ENCODE measurements around the gene SH3RF1.

Gene SH3RF1

DNA sequence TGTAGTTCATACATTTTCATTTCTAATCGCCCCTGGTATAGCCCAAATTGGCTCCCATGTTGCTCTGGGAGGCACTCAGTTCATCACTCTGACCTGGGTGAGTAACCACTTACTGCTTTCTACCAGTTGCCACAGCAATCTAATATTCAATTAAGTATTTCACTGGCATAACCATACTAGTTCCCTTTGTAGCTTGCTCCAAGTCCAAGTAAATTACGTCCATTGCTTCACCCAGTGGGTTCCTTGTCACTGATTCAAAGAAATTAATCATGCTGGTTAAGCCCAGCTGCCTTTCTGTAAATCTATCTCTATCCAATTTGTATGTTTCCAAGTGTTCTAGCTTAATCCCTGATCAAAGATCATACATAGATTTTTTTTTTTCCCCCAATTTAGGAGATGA lies 168.7 kb downstream of the SH3RF1 start:
- DNase-seq (ENCODE audit: low read depth): no peak

DNA sequence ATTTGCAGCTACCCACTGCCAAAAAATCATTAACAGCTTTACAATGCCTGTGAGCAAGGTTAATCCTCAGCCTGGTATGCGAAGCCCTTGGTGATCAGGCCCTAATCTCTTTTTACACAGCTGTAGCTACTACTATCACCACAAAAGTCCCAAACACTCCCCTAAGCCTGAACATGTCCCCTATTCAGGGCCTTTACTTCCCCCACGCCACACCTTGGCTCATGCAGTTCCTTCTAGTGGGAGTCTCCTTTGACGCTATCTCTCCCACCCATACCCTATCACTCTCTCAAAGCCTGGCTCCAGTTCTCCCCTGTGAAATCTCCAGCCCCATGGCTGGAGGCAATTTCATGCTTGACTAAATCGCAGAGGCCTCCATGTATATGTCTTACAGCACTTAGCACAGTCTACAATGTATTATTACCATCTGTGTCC lies 170.1 kb downstream of the SH3RF1 start:
- no peak for DNase-seq (ENCODE audit: low read depth)

DNA sequence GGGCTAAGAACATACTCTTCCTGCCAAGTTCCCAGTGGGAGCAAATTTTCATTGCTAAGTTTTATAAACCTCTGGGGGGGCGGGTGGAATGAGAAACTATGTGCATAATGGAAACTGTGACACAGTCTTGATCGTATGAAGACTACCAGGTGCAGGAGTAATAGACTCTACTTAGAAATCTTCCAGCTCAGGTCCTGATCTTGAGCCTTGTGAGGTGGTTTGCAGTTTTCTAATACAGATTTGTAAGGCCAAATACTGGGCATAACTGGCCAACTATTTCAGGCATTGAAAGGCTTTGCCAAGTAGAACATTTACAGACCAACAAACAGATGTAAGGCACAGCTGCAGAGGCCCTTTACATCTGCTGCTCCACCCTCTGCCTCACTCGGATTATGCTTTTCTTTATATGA lies 171.0 kb downstream of the SH3RF1 start:
- DNase-seq (ENCODE audit: low read depth): no peak

DNA sequence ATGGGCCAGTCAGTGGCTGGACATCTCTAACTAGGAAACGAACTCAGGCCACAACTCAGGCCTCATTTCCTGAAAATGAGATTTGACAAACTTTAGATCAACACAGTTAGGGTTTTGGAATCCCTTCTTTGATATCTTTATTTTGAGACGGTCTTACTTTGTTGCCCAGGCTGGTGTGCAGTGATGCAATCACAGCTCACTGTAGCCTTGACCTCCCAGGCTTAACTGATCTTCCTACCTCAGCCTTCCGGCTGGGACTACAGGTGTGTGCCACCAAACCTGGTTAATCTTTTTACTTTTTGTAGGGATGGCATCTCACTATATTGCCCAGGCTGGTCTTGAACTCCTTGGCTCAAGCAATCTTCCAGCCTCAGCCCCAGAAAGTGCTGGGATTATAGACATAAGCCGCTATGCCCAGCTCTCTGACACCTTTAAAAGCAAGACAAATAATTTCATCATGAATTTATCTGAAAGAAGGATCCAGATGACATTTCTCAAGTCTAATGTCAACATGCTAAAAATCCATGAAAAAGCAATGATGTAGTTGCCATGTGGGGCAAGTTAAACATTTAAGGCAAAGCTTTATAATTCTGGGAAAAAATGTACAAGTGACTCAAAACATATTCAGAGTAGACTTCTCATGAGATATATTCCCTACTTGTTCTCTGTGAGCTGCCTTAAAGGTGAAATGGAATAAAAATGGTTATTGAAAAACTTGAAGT lies 171.6 kb downstream of the SH3RF1 start:
- DNase-seq (ENCODE audit: low read depth): no peak

DNA sequence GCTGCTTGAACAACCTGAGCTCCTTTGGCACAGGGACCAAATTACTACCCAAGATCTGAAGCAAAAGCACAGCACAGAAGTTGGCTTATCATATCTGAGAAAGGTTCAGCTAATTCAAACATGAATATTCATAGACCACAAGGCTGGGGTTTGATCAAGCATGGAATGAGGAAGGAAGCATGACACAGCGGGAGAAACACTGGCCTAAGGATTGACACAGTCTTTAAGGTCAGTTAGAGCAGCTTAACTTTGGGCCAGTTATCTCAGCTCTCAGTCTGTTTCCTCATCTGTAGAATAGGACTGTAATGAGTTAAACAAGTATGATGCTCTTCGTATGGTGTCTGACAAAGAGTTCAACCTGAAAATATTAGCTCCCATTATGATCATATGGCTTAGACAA lies 172.2 kb downstream of the SH3RF1 start:
- no peak for DNase-seq (ENCODE audit: low read depth)

DNA sequence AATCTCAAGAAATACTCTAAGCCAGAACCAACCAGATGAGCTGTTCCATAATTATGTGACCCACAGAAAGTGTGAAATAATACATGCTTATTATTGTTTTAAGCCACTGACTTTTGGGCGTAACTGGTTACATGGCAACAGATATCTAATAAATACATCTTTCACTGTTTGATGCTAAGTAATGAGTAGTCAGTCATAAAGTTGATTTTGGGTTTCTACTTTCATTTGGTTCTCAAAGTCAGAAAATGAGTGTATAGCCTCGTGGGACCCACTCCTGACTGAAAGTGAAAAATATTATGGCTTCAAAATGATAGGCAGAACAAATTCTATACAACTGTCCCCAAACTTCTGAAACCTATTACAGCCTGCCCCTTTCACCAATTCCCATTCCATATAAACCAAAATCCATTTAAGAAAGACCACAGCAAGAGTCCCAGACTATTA lies 172.7 kb downstream of the SH3RF1 start:
- DNase-seq (ENCODE audit: low read depth): no peak

DNA sequence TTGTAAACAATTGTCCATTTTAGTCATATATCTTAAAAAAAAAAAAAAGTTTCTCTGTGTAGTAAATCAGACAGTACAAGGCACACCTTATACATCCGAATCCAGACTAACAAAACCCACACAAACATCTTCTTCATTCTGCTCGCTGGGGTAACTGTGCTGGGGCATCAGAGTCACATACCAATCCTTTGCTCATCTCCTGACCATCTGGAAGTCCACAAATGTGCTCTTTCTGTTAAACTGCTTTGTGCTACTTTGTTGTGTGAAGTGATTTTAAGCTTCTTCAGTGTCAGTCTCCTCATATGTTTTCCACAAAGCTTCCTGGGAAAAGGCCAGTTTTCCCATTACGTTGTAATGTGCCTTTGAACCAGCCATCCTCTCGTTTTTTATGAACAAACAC lies 174.5 kb downstream of the SH3RF1 start:
- no peak for DNase-seq (ENCODE audit: low read depth)

DNA sequence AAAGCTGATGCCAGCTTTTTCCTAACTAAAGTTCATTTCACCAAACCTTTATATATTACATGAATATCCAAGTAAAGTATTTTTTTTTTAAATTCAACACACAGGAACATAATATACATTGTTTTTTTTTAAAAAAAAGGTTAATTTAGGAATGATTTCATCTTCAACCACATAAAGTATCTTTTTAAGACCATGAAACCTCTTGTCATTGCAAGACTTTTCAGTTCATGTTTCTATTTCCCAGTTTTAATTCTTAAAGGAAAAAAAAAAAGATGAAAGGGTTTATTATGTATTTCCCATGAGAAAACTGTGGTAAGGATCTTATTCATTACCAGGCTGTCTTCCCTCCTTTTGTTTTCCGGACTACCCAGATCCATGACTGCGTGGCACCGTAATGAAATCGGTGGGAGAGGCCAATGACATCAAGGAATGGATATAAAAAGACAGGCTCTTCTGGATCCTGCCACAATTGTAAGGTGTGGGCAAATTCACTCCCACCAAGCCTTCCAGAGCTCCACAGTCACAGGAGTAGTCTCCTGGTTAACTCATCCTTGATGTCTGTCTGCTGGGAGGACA lies 176.0 kb downstream of the SH3RF1 start:
- no peak for DNase-seq (ENCODE audit: low read depth)

DNA sequence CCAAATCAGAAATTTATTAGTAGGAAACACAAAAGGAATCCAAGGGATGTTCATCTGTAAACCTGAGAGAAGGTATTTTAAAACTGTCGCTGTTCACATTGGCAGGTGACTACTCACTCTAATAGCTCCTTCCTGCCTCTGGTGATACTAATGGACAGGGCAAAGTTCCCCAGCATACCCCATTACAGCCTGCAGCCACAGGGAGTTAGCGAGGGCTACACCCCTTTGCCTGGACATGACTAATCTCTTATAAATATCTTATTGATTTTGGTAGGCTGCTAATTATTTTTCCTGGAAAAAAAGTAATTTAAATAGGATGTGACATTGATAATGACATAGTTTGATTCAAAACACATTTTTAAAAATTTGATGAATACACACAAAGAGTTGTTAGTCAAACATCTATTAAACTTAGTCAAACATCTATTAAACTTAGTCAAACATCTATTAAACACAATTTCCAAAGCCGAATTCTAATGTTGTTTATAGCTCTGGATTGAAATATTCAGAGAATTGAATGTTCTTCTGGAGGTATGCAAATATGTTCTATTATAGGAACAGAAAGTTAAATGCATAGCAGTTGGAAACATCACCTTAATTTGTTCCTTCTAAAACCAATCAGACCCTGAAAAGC lies 177.8 kb downstream of the SH3RF1 start:
- DNase-seq (ENCODE audit: low read depth): no peak

DNA sequence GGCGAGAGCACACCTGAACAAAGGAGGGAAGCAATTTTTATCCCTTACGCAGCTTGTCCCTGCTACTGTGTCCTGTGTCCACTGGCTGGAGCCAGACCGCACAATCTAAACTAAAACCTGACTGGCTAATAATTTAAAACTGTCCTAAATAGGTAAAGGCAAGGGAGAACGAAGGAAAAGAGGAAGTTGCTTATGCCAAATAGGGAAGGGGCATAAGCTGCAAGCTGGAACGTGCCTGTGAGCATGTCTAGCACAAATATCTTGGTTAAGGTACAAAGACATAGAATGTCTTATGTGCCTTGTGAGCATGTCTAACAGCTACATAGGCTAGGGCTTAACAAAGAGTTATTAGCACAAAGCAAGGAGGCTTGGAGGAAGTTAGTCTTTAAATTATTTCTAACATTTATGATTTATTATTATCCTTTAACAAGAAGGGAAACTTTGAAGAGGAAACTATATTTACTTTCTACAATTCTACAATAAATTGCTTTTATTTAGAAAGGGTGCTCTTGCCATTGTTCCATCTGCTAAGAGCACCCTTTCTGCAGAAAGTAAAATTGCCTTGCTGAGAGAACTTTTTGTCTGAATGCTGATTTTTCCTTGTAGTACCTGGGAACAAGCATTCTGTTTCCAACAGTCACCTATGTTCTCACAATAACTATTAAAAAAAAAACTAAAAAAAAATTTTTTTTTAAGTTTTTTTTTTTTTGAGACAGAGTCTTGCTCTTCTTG lies 180.1 kb downstream of the SH3RF1 start:
- DNase-seq (ENCODE audit: low read depth): no peak

DNA sequence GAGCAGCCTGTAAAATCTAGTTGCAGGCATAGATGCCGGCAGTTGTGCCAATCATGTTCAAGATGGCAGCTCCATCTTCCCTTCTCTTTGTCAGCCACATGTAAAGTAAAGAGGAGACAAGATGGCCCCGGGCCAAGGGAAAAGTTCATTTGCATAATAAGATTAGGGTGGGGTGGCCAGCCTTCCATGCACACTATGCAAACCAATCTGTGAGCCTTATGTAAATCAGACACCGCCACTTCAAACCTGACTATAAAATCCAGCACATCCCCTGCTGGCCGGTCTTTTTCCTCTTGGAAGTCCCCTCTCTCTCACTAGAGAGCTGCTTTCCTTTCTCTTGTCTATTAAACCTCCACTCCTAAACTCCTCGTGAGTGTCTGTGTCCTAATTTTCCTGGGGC lies 181.8 kb downstream of the SH3RF1 start:
- DNase-seq (ENCODE audit: low read depth): no peak

DNA sequence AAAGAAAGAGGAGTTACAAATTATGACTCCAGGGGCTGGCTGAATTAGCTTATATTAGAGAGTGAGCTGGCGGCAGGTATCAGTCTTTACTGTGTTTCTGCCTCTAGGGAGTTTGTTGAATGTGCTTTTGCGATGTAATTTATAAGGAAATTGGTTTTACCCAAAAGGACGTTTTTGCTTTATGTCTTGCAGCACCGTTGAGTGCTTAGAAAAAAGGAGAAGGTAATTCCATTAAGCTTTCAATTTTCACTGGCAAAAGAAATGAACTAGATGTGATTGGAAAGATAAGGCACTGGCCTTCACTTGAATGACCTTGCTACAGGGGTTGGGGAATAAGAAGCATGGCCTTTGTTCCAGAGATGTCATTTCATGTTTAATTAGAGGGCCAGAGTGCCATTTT lies 185.8 kb downstream of the SH3RF1 start:
- no peak for DNase-seq (ENCODE audit: low read depth)

DNA sequence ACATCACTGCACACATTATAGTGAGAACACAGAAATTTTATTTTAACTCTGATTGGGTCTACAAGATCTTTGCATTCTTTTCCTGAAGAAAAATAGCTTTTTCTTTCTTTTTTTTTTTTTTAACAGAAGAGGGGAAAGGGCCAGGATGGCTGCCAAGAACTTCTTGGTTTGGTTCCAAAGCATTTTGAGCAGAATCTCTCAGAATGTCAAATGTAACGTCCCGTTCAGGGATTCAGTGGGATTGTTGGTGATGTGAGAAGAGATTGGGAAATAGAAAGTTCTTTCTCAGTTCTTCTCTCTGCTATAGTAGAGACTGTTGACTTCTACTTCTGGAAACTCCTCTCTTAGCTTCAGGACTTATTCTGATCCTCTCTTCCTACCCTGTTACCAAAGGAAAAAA lies 189.8 kb downstream of the SH3RF1 start:
- DNase-seq (ENCODE audit: low read depth): no peak

DNA sequence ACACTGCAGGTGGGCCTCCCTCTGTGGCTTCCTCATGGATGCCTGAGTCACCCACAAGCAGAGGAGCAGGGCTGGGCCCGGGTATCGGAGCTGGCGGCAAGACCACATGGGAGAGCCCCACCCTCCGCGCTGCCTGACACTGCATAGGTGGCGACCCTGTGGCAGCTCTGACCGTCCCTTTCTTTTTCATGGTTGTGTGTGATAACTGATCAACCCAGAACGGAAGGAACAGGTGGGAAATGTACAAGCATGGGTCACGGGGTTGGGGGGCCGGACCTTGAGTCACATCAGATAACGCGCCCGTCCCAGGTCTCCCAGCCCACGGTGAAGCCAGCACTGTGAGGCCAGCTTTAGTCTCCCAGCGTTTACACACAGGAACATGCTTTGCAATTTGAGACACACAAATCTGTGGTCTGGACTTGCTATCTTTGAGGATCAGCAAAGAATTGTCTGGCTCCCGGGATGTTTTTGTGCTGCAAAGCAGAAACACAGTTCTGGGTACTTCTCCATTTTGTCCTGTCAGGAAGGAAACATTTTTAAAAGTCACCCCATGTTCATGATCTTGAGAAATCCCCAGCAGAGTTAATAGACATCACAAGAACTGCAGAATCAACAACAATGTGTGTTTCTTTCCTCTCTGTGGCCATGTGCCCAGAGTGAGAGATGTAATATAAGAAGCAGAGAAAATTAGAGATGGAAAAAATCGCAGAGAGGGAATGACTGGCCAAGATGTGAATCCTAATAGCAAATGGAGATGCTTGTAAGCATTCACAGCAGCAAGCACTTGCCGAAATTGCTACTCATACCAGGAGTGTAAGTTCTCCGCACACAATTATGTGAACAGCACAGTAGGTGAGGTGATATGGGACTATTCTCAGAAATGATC lies 190.6 kb downstream of the SH3RF1 start:
- DNase-seq (ENCODE audit: low read depth): no peak

DNA sequence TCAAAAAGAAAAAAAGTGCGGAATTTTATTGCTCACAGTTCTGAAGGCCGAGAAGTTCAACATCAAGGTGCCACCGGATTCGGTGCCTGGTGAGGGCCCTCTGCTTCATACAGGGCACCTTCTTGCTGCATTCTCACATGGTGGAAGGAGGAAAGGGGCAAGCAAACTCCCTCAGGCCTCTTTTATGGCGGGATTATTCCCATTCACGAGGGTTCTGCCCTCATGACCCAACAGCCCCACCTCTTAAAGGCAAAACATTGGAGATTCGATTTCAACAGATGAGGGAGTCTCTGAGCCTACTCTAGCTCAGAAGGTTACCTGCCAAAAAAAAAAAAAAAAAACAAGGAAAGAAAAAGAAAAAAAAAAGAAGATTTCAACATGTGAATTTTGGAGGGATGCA lies 196.6 kb downstream of the SH3RF1 start:
- DNase-seq (ENCODE audit: low read depth): no peak

DNA sequence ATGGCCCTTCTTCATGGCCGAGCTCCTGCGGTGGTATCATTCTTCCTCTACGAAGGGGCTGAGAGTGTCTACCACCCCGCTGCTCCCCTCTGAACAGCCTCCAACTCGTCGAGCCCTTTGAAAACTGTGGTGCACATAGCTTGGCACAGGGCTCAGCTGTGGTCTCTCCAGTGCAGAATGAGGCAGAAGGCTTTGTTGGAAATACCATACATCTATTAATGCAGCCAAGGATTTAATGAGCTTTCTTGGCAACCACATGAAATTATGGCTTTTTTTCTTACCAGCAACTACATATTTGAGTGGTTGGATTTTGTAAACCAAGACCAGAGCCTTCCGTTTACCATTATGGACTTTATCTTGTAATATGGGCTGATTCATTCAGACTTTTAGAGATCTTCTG lies 199.0 kb downstream of the SH3RF1 start:
- DNase-seq (ENCODE audit: low read depth): no peak

DNA sequence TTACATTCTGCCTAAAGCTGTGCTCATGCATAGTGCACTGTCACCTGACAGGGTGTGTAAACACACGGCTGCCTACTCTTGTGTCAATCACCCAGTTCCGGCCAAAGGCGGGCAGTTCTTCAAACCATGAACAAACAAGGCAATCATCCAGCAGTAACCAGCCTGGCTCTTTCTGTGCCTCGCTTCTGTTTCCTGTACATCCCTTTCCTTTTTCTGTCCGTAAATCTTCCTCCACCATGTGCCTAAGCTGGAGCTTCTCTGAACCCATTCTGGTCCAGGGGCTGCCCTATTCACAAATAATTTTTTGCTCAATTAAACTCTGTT lies 199.9 kb downstream of the SH3RF1 start:
- no peak for DNase-seq (ENCODE audit: low read depth)

DNA sequence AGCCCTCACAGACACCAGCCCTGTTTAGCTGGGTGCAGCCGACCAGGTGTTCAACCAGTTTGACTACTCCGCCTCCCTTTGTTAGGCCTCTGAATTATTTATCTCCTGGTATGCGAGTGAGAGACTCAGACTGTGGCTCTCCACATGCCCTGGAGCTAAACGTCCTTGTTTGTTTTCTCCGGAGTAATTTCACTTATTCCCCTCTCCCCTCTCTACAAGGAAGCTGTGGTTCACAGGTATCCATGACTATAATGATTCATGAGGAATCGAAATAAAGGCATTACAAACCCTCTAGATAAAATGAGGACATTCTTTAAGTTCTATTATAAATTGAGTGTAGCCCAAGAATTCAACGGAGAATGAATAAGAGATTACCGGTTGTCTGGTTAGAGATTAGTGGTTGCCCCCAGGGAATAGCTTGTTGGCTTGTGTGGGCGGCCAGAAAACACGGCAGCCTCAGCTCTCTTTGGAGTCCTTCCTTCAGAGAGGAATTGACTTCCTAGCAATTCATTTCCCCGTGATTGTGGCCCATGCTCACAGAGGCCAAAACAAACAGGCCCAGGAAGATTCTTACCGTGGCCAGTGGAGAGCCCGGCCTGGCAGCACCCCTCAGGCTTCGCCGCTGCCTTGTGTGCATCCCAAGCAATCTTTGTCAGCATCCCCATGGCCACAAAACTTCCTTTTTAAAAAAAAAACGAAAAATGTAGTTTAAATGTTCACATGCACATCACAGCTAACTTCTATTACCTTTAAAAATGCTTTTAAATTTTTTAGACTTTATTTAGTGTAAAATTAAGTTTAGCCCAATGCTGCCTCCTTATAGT lies 200.5 kb downstream of the SH3RF1 start:
- DNase-seq (ENCODE audit: low read depth): no peak

DNA sequence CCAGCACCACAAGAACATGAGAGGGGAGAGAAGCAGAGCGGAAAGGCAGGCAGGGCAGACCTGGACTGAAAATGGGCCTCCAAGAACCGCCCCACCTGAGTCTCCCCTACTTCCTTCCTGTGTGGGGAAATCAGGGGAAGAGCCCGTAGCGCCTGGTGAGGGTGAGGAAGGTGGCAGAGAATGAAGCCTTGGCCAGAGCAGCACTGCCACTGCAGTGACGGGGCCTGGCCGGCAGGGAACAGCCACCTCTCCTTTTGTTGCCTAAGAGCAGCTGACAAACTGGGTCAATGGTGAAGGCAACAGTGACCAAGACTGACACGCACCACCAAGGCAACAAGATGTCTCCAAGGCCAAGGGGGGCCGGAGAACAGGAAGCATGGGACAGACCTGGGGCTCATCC lies 202.3 kb downstream of the SH3RF1 start:
- DNase-seq (ENCODE audit: low read depth): no peak

DNA sequence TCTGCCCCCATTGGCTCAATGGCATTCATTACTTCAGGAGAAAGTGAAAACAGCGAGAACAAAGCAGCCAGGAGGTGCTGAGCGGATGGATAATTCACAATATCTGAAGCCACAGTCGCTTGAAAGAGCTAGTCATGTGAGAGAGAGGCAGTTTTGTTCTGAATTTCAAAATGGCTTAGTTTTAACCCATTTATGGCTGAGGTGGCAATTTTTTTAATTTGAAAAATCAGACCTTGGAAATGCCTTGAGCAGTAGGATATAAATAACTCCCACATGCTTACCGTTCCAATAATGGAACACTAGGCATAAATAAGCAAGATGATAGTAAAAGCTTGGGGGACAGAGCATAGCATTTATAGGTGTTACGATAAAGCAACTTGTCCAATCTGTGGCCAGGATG lies 203.8 kb downstream of the SH3RF1 start:
- DNase-seq (ENCODE audit: low read depth): no peak

DNA sequence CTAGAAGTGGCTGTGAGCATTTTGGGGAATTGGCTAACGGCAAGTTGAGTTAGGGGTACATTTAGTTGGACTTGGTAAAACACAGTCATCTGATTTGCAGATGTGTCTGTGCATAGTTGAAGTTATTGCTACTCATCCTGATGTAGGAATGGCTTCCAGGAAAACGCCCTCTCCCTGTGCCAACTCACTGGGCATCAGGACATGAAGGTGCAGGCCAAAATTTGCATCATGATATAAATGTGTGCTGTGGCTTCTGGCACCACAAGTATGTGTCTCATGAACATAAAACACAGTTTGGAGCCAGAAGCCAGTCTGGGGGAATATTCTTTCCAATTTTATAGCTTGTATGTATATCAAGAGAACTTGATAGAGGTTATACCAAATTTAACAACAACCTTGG lies 206.5 kb downstream of the SH3RF1 start:
- no peak for DNase-seq (ENCODE audit: low read depth)
